Skeletal muscle tissue (tissue), 4 donors: Measurements from ENCODE around the gene ADAMTS13. TPM values are rescaled to one million over a fixed set of nuclear protein-coding genes. Genes with fewer than 3 reads are reported as not detected.

Experiments
- H3K27ac ChIP-seq: one replicate; pipeline ENCODE4 v1.7.0; 2013; ENCODE audit warnings: mild to moderate bottlenecking, low read depth, low read length, inconsistent platforms
- H3K27me3 ChIP-seq, 3 donors: one replicate each; pipeline ENCODE4 v1.7.0; 2013; ENCODE audit warnings: low read length in 3 of 3; ENCODE audit not compliant: control insufficient read depth in 3 of 3, insufficient read depth in 3 of 3
- H3K36me3 ChIP-seq, 3 donors: one replicate each; pipeline ENCODE4 v1.7.0; 2013; ENCODE audit warnings: low read length in 3 of 3; ENCODE audit not compliant: control insufficient read depth in 3 of 3, insufficient read depth in 3 of 3
- H3K4me1 ChIP-seq, 3 donors: one replicate each; pipeline ENCODE4 v1.7.0; 2013; ENCODE audit warnings: low read length in 3 of 3, mild to moderate bottlenecking in 3 of 3; ENCODE audit not compliant: control insufficient read depth in 3 of 3, insufficient read depth in 3 of 3
- H3K4me3 ChIP-seq, 3 donors: one replicate each; pipeline ENCODE4 v1.7.0; 2013; ENCODE audit warnings: low read length in 3 of 3
- H3K9ac ChIP-seq, 3 donors: one replicate each; pipeline ENCODE4 v1.7.0; 2013; ENCODE audit warnings: low read length in 3 of 3, mild to moderate bottlenecking in 3 of 3, moderate library complexity in 2 of 3, low read depth in 1 of 3
- H3K9me3 ChIP-seq, 3 donors: one replicate each; pipeline ENCODE4 v1.7.0; 2013; ENCODE audit warnings: low read length in 3 of 3; ENCODE audit not compliant: control insufficient read depth in 3 of 3
- total RNA-seq: library from RNA; depleted of rRNA; stranded (reverse); fragments of >200 nt; gene quantifications from one replicate; pipeline ENCODE4 v1.2.3, GENCODE V29; 2014
- donor health status: Osteomylitis.

ADAMTS13 gene
- total RNA-seq, 1 donor from 2014 or later: 1.6 TPM

DNA sequence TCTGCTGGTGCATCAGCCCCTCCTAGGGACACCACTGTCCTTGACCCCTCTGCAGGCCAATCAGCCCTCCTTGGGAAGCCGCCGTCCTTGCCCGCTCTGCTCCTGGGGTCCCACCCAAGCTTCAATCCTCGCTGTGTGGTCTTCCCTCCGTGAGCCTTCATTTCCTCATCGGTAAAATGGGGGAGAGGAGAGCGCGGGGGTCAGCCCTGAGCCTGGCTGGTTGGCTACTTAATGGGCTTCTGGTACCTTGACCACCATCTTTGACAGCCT is 69.4 kb downstream of the ADAMTS13 start:
- peak overlapping the region; percentile 79 for H3K27ac ChIP-seq
- H3K9me3 ChIP-seq: no peaks in the 10 kb centered on the region
- peaks cover 17 to 29% (median 26%) of the 10 kb centered on the region in 3 donors for H3K4me1 ChIP-seq
- H3K27me3 ChIP-seq: peaks cover 0 to 19% (median 8%) of the 10 kb centered on the region in 3 donors
- no peaks in the 10 kb centered on the region for H3K36me3 ChIP-seq
- H3K9ac ChIP-seq: no peak overlapping the region
- no peak overlapping the region for H3K4me3 ChIP-seq

- Histone ChIP-seq H3K4me1 (peaks cover 17 to 29% (median 26%) of the 10 kb centered on the region in 3 donors), H3K9ac (peak overlapping the region in 2 of 3 donors; percentile 61 to 76), H3K36me3 (no peaks in the 10 kb centered on the region), H3K27me3 (peaks cover 6 to 26% (median 10%) of the 10 kb centered on the region in 3 donors), H3K9me3 (no peaks in the 10 kb centered on the region), H3K4me3 (peak overlapping the region in 2 of 3 donors; percentile 48 to 49), H3K27ac (peak overlapping the region; percentile 79)
Measured at GRCh38 chr9:133492061-133493021, 70.2 kb downstream of the ADAMTS13 start.

GRCh38 chr9:133493428-133493827 is 71.3 kb downstream of the ADAMTS13 start:
- H3K27ac ChIP-seq: no peak overlapping the region
- no peaks in the 10 kb centered on the region for H3K9me3 ChIP-seq
- H3K4me1 ChIP-seq: peaks cover 17 to 31% (median 28%) of the 10 kb centered on the region in 3 donors
- peaks cover 12 to 34% (median 18%) of the 10 kb centered on the region in 3 donors for H3K27me3 ChIP-seq
- no peaks in the 10 kb centered on the region for H3K36me3 ChIP-seq
- H3K9ac ChIP-seq: no peak overlapping the region
- H3K4me3 ChIP-seq: no peak overlapping the region

GRCh38 chr9:133493845-133494540 is 71.8 kb downstream of the ADAMTS13 start:
- peaks cover 17 to 37% (median 33%) of the 10 kb centered on the region in 3 donors for H3K4me1 ChIP-seq
- H3K36me3 ChIP-seq: no peaks in the 10 kb centered on the region
- H3K27ac ChIP-seq: no peak overlapping the region
- no peak overlapping the region for H3K4me3 ChIP-seq
- H3K9me3 ChIP-seq: no peaks in the 10 kb centered on the region
- H3K27me3 ChIP-seq: peaks cover 12 to 40% (median 22%) of the 10 kb centered on the region in 3 donors
- no peak overlapping the region for H3K9ac ChIP-seq

DNA sequence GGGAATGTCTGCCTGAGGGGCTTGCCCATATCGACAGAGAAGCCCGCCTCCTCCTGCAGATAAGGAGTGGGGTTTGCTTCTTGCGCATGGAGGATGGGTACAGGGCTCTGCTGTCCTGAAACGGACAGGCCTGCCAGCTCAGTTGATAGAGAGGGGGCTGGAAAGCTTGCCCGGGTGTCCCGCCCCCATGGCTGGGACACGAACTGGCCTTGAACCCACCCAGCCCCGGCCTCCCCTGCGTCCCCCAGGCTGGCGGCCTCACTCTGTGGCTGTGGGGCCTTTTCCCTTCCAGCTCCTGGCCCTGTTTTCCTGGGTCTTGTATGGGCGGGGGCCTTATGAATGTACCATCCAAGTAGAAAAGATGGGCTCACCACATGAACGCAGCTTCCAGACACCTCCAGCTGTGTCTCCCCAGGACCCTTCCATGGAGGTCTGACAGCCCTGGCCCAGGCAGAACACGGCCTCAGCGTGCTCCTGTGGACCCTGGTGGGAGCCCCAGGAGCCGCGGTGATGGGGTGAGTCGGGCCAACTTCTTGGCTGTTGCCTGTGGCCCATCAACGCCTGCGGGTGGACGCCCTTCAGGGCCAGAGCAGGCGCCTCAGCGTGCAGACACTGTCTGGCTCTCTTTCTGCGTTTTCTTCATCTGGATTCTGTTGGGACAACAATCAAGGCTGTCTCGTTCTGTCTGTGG is 72.6 kb downstream of the ADAMTS13 start:
- Histone ChIP-seq H3K9ac (no peak overlapping the region), H3K27ac (no peak overlapping the region), H3K36me3 (no peaks in the 10 kb centered on the region), H3K4me1 (peaks cover 17 to 39% (median 33%) of the 10 kb centered on the region in 3 donors), H3K27me3 (peaks cover 16 to 44% (median 26%) of the 10 kb centered on the region in 3 donors), H3K9me3 (no peaks in the 10 kb centered on the region), H3K4me3 (no peak overlapping the region)

DNA sequence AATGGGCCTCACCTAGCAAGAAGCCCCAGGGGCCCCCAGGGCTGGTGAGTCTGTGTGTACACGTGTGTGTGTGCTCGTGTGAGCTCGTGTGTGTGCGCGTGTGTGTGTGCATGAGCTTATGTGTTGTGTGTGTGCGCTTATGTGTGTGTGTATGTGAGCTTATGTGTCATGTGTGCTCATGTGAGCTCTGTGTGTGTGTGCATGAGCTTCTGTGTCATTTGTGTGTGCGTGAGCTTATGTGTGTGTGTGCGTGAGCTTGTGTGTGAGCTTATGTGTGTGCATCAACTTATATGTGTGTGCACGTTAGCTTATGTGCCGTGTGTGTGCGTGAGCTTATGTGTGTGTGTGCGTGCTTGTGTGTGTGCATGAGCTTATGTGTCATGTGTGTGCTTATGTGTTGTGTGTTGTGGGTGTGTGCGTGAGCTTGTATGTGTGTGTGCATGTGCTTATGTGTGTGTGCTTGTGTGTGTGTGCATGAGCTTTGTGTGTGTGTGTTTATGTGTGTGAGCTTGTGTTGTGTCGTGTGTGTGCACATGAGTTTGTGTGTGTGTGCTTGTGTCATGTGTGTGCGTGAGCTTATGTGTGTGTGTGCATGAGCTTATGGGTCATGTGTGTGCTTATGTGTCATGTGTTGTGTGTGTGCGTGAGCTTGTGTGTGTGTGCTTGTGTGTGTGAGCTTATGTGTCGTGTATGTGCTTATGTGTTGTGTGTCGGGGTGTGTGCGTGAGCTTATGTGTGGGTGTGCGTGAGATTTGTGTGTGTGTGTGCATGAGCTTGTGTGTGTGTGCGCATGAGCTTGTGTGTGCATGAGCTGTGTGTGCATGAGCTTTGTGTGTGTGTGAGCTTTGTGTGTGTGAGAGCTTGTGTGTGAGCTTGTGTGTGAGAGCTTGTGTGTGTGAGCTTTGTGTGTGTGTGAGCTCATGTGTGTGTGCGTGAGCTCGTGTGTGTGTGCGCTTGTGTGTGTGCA is 73.4 kb downstream of the ADAMTS13 start:
- Histone ChIP-seq H3K36me3 (no peaks in the 10 kb centered on the region), H3K4me1 (peaks cover 17 to 39% (median 33%) of the 10 kb centered on the region in 3 donors), H3K27ac (no peak overlapping the region), H3K9ac (no peak overlapping the region), H3K4me3 (no peak overlapping the region), H3K27me3 (peaks cover 19 to 42% (median 24%) of the 10 kb centered on the region in 3 donors), H3K9me3 (no peaks in the 10 kb centered on the region)

- Histone ChIP-seq H3K36me3 (no peaks in the 10 kb centered on the region), H3K9ac (no peak overlapping the region), H3K4me3 (no peak overlapping the region), H3K27ac (no peak overlapping the region), H3K27me3 (peaks cover 19 to 42% (median 24%) of the 10 kb centered on the region in 3 donors), H3K4me1 (peaks cover 8 to 27% (median 23%) of the 10 kb centered on the region in 3 donors), H3K9me3 (peaks cover 5 to 7% (median 6%) of the 10 kb centered on the region in 3 donors)
Measured at GRCh38 chr9:133496861-133497842, 75.0 kb downstream of the ADAMTS13 start.

DNA sequence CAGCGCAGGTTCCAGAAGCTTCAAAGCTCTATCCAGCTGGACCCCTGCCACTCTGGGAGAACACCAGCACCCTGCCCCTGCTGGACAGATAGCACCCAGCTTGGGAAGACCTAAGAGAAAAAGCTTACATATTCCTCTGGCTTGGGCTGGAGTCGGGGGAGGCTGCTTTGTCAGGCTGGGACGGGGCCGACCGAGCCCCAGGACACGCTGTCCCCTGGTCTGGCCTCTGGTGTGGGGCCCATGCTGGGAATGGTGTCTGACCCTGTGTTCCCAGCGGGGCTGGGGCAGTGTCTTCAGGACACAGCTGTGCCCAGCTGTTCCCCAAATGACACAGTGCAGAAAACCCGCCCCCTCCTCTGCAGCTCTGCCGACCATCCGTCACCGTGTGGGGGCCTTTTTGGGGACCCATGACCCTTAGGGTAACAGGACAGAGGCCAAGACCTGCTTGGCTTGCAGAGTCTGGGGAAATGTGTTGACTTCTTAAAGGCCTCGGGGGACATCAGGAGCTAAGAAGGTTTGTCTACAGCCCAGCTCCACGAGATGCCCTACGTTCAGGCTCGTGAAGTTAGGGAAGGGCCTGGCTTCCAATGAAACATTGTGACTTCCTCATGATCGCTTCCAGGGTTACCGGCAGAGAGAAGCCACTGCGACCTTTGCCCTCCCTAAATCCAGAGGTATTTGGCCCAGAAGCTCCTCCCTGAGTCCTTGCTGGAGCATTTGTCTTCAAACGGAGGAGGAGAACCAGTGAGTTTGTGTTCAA is 77.1 kb downstream of the ADAMTS13 start:
- Histone ChIP-seq H3K36me3 (no peaks in the 10 kb centered on the region), H3K9ac (no peak overlapping the region), H3K27me3 (peaks cover 20 to 42% (median 24%) of the 10 kb centered on the region in 3 donors)

More for the DNA sequence above, 77.1 kb downstream of the ADAMTS13 start:
- Histone ChIP-seq H3K4me1 (peaks cover 0 to 10% (median 8%) of the 10 kb centered on the region in 3 donors), H3K9me3 (peaks cover 5 to 10% (median 7%) of the 10 kb centered on the region in 3 donors), H3K27ac (no peak overlapping the region), H3K4me3 (no peak overlapping the region)
